Hematopoietic multipotent progenitor cell treated with erythropoietin and hydrocortisone succinate and interleukin-3 and kit ligand, for 4 days (in vitro differentiated cells): ENCODE data around the gene CARD11.
"Not testable (repeated sequence)": the region's sequence is repeated elsewhere in the genome, so short reads cannot be mapped to it uniquely, and the experiment has no call there.

Experiments
- DNase-seq: peaks from one replicate; pipeline ENCODE4 v3.0.0-alpha.2; 2015

Gene CARD11

GRCh38 chr7:2923291-2923781 lies 120.3 kb downstream of the CARD11 start:
- DNase-seq = no peak

GRCh38 chr7:2922866-2923265 lies 120.8 kb downstream of the CARD11 start:
- no peak for DNase-seq

DNA sequence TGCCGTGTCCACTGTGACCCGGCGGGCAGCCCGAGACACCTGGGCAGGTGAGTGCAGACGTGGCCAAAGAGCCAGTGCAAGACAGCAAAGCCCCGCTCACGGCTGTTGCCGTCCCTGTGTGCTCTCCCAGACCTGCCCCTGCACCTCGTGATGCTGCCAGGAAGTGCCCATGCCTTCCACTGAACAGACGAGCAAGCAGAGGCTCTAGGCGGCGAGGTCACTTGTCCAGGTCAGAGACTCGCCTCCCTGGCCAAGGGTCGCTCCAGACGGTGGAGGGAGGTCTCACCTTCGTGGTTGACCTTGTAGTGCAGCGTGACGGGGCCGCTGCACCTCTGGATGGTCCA lies 121.3 kb downstream of the CARD11 start:
- DNase-seq = no peak

GRCh38 chr7:2921653-2922347 lies 121.9 kb downstream of the CARD11 start:
- no peak for DNase-seq

GRCh38 chr7:2920956-2921652 lies 122.6 kb downstream of the CARD11 start:
- DNase-seq = no peak

GRCh38 chr7:2920480-2920879 lies 123.2 kb downstream of the CARD11 start:
- not testable (repeated sequence) for DNase-seq

DNA sequence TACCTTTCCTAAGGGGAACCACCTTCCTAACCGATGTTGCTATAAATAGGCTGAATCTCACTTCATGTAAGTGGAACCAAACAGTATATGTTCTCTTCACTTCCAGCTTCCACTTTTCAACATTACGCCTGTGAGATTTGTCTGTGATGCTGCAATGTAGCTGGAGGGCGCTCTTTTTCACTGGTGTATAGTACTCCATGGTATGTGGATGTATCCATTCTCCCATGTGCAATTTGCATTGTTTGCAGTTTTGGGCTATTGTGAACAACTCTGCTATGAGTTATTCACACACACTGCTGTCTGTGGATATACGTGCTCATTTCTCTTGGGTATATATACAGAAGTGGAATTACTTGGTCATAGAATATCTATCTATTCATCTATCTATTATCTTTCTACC lies 123.6 kb downstream of the CARD11 start:
- no peak for DNase-seq

DNA sequence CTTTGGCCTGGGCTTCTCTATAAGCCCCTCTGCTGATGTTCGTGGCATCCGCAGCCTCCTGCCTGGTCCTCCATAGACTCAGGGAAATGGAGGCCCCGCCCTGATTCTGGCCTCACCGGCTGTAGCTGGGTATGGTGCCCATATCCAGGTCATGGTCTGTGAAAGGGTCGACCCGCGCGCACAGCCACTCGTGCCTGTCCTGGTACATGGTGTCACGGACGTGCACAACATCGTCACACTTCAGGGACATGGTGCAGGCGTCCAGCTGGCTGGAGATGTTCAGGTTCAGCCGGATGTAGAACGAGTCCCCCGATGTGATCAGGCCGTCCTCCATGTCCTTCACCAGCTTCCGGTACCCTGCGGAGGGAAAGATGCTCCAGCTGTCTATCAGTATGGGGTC lies 124.4 kb downstream of the CARD11 start:
- DNase-seq = no peak

DNA sequence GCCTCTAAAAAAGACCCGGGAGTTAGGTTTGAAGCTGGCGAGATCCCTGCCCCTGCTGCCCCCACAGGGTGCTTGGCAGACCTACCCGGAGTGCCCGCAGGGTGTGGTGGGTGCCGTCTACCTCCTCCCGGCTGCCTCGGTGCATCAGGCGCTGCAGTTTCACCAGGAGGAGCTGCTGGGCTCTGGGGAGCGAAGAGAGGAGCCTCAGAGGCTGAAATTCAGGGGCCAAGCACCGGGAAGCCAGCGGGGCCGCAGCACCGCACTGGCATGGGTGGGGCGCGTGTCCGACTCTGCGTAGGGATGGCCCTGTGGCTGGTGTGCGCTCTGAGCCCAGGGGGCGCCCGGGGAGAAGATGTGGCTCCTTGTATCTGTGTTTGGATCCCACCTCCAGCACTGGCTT lies 125.3 kb downstream of the CARD11 start:
- DNase-seq = no peak

- DNase-seq = no peak
These were observed 128.6 kb downstream of the CARD11 start for GRCh38 chr7:2915023-2915422.

DNA sequence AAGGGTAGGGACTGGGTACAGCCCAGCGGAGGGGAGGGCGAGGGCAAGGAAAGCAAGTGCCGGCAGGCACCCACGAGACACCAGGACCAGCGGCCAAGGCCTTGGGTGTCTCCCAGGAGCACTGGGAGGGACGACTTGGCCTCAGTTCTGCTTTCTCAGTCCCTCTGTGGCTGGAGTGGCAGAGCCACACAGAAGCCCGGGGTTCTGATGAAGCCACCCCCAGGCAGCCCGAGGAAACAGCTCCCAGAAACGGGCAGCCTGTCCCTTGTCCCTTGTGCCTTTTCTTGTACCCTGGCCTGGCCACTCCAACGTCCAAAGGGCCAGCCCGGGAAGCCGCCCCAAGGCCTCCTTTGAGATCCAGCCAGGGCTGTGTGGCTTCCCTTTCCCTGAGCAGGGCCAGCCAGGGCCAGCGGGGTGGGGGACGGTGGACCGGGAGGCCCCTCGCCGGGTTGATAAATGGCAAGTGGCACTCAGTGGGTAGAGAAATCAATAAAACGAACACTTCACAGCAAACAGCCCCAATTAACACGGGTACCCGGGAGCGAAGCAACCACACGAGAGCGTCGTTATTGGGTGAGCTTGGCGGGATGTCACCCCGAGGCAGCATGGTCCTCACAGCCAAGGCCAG lies 129.8 kb downstream of the CARD11 start:
- DNase-seq = no peak

DNA sequence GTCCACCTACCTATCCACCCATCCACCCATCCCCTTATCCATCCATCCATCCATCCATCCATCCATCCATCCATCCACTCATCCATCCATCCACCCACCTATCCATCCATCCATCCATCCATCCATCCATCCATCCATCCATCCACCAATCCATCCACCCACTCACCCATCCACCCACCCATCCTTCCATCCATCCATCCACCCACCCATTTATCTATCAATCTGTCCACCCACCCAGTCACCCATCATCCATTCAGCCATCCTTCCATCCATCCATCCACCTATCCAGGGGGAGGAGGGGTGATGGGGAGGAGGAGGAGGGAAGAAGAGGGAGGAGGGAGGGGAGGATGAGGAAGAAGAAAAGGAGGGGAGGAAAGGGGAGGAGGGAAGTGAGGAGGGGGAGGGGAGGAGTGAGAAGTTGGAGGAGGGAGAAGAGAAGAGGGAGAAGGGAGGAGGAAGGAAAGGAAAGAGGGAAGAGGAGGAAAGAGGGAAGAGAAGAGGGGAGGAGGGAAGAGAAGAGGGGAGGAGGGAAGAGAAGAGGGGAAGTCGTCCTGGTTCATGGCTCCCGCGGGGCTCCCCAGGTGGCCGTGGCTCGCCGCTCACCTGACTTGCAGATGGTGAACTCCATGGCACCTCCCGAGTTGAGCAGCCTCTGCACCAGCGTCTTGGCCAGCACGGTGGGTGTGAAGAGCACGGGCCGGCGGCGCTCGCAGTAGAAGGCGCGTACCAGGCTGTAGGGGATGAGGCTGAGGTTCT lies 130.8 kb downstream of the CARD11 start:
- DNase-seq = no peak

DNA sequence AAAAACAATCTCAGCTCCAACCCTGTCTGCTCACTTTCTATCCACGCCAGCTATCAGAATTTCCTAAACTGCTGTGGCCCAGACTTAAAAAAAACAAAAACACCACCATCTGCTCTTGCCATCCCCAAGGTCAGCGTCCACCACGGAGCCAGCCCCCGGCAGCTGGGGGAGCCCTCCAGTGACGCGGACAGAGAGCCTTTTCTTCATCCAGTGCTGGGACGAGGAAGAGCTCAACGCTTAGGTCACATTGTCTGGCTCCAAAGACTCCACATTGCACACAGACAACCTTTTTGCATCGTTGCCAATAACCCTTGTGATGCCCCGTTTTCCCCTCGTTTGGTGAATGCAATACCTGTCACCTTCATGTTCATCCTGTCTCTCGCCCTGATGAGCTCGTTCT lies 132.2 kb downstream of the CARD11 start:
- DNase-seq = no peak

GRCh38 chr7:2909471-2910039 lies 134.1 kb downstream of the CARD11 start:
- DNase-seq = no peak

DNA sequence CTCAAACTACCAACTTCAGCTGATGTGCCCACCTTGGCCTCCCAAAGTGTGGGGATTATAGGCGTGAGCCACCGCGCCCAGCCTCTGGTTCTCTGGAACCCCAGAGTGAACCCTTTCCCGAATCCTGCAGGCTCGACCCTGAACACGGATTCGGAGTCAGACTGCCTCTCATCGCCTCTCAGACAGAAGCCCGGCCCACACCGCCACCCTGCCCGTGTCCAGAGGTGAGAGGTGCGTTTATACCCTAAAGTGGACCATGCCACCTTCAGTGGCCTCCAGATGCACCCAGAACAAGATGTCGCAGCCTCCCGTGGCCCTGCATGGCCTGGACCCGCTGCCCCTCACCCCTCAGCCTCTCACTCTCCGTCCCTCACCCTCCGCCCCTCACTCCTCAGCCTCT lies 134.6 kb downstream of the CARD11 start:
- no peak for DNase-seq

- DNase-seq = no peak
These were observed 135.5 kb downstream of the CARD11 start for GRCh38 chr7:2908103-2908683.

GRCh38 chr7:2906197-2906931 lies 137.3 kb downstream of the CARD11 start:
- DNase-seq = no peak

DNA sequence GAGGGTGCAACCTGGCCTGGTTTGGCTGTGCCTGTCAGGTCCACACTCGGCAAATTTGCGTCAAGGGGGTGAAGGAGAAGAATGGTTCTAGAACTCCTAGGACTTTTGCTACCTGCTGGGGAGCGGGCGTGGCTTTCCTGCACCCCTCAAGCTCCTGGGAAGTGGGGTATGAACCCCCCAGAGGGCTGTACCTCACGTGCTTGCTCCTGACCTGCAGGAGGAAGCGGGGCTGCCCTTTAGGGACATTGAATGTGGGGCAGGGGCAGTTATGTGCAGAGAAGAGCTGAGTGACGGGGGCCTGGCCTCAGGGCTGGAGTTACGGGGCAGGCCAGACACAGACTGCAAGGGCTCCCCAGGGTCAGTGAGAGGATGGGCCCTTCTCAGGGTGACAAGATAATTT lies 138.2 kb downstream of the CARD11 start:
- DNase-seq = no peak

DNA sequence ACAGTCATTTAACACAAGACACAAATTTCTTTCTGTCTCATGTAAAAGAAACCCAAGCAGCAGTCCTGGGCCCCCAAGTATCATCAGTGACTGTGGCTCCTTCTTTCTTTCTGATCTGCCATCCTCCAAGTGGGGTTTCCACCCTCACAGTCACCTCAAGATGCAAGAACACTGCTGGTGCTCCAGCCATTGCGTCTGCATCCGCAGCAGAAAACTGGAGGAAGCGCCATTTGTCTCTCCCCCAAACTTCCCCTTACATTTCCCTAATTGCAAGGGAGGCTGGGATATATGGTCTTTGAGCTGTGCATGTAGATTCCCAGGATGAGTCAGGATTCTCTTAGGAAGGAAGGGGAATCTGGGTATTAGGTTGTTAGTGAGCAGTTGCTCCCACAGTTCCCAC lies 138.6 kb downstream of the CARD11 start:
- no peak for DNase-seq

DNA sequence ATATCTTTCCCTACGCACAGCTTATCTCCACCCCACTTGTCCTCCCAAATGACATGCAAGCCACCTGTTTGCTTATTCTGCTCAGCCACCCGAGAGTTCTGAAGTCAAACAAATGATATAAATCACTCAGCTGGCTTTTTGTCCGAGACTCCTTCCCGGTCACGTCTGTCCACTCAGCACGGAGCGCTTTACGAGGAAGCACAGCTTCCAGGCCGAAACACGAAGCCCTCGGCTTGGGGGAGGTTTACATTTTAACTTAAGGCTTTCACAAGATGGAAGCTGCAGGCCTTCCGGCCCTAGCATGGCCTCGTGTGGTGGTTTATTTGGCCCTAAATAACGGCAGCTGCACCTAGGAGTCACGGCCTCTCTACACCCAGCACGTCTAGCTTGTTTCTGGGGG lies 139.5 kb downstream of the CARD11 start:
- no peak for DNase-seq

- no peak for DNase-seq
These were observed 139.9 kb downstream of the CARD11 start for GRCh38 chr7:2903682-2904162.

- DNase-seq = no peak
These were observed 146.6 kb downstream of the CARD11 start for GRCh38 chr7:2897023-2897422.
